Occipital lobe (tissue), 2 donors: ENCODE data around the gene OSBPL9. TPM values are rescaled to one million over a fixed set of nuclear protein-coding genes. Genes with fewer than 3 reads are reported as not detected.
"Not testable (repeated sequence)": the region's sequence is repeated elsewhere in the genome, so short reads cannot be mapped to it uniquely, and the experiment has no call there.

Experiments
- DNase-seq: peaks from one replicate; lab custom pipeline; 2025; lab: John Stamatoyannopoulos, UW
- total RNA-seq: library from RNA; depleted of rRNA; stranded (reverse); fragments of >200 nt; gene quantifications from one replicate; pipeline ENCODE4 v1.2.3, GENCODE V29; 2014

OSBPL9 gene
- total RNA-seq, 1 donor from 2014 or later, result 68.3 TPM

DNA sequence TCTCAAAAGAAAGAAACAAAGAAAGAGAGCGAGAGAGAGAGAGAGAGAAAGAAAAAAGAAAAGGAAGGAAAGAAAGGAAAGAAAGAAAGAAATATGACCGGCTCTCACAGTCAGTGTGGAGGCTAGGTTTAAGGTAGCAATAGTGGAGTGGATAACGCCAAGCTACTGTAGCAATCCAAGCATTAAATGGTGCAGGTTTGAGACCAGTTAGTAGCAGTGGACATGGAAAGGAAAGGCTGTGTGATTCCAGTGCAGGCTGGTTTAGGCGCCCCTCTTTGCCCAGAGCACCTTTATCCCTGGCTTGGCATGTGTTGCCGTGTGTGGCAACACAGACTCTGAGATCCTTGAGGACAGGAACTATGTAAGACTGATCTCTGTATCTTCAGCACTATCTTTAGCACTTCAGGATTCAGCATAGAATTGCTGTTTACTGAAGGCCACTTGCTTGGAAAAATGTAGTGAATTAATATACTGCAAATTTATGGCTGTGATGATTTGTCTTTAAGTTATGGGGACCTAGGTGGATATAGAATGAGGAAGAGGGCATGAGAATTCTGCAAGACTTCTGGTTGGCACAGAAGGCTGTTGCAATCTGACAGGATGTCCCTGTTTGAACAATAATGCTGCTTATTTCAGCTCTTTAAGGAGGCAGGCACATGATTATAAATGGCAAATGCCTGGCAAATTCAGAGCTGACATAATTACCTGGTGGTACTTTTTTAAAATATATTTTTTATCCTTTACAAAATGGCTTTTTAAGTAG is 10.8 kb upstream of the OSBPL9 start:
- DNase-seq, result no peak

DNA sequence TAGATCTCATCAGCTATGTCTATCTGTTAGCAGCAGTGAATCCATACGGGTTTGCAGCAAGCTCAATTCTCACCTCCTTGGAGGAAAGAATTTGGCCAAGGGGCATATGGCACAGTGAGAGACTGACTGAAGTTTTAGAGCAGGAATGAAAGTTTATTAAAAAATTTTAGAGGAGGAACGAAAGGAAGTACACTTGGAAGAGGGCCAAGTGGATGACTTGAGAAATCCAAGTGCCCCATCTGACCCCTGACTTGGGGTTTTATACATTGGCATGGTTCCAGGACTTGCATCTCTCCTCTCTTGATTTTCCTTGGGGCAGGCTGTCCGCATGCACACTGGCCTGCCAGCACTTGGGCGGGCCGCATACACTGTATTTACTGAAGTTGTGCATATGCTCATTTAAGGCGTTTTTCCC is 9.2 kb upstream of the OSBPL9 start:
- DNase-seq, result no peak

DNA sequence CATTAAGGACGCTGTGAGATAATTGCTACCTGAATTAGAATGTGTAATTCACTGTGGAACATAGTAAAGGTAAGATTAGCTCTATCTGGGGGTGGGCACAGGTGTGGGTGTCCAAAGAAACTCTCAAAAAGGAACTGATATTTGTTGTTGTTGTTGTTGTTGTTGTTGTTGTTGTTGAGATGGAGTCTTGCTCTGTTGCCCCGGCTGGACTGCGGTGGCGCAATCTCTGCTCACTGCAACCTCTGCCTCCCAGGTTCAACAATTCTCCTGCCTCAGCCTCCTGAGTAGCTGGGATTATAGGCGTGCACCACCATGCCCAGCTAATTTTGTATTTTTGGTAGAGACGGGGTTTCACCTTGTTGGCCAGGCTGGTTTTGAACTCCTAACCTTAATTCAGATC is 6.8 kb upstream of the OSBPL9 start:
- not testable (repeated sequence) for DNase-seq

DNA sequence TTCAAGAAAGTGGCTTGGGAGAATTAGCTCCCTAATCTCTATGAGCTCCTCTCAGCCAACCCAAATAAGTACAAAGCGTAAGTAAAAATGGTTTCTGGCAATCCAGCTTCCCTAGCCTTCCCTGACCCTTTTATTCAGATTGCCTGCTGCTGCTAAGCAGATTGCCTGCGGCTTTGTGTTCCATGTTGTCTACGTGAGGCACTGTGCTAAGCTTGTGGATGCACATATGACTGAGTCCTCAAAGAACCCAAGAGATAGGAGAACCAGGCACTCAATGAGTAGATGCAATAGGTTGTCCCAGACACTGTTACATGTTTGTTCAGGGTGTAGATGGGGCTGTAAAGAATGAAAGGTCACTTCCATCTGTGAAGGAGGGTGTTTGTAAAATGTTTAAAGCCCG is 6.3 kb upstream of the OSBPL9 start:
- DNase-seq, result no peak

DNA sequence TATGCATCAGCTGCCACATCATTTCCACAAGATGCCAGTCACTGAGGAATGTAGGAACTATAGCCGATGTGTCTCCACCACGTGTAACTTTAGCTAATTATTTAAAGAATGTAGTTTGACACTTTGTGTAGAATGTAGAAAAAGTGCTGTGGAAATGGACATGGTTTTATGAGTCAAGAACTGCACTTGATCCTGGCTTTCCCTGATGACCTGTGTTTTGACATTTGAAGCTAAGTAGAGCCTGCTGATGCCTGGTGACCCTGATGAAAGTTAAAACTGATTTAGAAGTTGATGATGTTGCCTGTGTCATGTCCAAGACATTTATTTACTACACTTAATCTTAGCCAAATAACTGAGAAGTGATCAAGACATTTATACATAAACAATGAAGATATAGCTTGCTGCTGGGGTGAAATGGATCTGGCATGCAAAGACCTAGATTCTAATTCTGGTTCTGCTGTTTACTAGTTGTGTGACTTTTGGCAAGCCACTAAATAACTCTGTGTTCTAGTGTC is 4.4 kb upstream of the OSBPL9 start:
- DNase-seq, result no peak

DNA sequence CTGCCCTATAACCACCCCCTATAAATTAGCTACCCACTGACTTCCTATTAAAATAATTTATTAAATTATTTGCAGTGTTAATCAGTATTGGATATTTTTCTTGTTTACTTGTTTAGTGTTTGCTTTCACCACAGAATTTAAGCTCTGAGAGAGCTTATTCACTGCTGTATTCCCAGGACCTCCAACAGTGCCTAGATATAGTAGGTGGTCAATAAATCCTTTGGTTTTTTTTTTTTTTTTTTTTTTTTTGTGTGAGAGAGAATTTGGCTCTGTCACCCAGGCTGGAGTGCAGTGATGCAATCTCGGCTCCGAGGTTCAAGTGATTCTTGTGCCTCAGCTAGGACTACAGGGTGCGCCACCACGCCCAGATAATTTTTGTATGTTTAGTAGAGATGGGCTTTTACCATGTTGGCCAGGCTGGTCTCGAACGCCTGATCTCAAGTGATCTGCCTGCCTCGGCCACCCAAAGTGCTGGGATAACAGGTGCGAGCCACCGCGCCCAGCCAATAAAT is 1.1 kb upstream of the OSBPL9 start:
- no peak for DNase-seq

DNA sequence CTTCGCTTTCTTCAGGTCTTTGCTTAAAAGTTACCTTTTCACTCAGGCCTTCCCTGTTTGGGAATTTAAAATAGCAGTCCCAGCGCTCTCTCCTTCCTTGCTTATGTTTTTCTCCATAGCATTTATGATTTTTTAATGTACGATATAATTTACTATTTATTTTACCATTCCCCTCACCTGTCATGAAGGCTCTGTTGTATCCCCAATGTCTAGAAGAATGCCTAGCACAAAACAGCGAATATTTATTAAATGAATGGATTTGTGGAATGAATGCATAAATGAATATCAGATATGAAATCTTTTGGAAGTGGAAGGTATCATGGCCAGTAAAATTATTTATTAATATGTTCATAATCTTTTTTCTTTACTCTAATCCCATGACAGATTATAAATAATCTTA is 402 bp upstream of the OSBPL9 start:
- no peak for DNase-seq

DNA sequence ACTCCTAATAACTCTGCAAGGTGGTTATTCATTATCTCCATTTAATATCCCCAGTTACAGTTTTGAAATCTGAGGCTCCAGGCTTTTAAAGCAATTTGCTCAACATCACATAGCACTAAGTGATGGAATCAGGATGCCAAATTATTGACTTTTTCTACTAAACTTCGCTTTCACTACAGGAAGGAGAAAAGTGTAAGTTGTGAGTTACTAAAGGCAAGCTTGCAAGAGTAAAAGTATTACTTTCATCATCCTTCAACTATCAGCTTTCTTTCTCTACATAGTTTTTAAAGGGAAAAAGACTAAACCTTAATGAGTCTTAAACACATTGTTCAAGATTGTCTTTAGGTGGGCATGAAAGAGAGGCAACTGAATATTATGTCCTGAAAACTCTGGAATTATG is 1.8 kb downstream of the OSBPL9 start:
- DNase-seq, result no peak

DNA sequence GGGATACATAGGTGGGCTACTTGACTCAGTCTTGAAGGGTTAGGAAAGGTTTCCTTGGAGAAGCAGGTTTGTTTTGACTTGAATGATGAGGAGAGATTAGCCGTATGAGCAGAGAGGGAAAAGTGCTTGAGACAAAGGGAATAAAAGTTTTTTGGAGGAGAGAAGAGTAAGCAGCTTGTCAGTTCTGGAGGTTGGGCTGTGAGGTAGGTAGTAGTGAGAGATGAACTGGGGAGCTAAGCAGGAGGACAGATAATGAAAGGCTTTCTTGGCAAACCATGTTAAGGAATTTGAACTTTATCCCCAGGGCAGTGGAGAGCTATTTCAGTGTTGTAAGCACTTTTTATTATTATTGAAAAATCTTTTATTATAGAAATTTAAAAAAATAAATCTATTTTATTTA is 3.6 kb downstream of the OSBPL9 start:
- DNase-seq, result no peak

DNA sequence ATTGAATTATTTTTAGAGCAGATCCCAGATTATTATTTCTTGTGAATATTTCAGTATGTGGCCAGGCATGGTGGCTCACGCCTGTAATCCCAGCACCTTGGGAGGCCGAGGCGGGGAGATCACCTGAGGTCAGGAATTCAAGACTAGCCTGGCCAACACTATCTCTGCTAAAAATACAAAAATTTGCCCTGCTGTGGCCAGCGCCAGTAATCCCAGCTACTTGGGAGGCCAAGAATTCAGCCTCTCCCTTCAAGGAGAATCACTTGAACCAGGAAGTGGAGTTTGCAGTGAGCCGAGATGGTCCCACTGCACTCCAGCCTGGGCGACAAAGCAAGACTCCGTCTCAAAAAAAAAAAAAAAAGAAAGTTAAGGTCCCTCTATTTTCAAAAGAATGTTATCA is 4.3 kb downstream of the OSBPL9 start:
- no peak for DNase-seq

DNA sequence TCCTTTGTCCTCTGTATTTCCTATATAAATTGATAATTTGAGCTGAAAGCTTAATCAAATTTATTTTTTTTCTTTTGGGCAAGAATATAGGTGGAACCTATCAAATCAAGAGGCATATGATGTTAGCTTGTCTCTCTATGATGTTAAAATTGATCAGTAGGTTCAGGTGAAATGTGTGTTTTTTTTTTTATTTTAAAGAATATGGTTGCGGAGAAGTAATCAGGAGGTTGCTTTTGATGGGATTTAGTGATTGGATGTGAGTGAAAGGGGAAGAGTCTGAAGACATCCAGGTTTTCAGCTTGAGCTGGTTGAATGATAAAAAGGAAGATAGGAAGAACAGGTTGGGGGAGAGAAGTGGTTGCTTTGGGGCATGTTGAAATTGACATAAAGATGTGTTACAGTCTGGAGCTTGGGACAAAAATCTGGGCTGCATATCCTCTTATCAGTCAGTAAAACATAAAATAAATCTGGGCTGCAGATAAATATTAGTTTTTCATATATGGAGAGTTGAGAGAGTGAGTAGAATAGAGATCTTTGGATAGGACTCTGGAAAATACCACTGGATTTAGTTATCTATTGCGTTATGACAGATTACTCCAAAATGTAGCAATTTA is 5.1 kb downstream of the OSBPL9 start:
- no peak for DNase-seq

DNA sequence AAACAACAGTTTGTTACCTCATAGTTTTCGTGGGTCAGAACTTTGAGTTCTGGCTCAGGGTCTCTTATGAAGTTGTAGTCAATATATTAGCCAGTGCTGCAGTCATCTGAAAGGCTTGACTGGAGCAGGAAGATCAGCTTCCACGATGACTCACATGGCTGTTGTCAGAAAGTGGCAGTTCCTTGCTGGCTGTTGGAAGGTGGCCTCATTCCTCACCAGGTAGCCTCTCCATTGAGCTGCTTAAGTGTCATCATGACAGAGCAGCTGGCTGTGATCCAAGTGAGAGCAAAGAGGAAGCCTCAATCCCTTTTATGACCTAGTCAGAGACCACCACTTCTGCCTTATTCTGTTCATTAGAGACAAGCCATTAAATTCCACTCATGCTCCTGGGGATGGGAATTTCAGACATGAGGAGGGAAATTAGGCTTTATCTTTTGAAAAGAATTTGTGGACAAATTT is 5.6 kb downstream of the OSBPL9 start:
- no peak for DNase-seq

DNA sequence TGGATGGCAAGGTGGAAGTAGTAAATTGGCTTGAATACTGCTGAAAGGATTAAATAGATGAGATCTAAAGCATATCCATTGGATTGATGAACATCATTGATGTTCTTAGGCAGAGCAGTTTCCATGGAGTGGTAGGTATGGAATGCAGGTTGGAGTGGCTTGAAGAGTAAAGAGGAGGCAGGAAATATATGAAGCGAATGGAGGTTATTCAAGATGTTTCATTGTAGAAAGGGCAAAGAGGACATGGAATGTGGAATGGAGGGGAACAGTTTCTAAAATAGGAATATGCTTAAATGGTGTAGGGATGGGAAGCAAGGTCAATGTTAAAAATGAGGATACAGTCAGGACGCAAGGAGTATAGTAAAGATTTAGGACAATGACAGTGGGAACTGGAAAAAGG is 6.1 kb downstream of the OSBPL9 start:
- DNase-seq, result no peak

DNA sequence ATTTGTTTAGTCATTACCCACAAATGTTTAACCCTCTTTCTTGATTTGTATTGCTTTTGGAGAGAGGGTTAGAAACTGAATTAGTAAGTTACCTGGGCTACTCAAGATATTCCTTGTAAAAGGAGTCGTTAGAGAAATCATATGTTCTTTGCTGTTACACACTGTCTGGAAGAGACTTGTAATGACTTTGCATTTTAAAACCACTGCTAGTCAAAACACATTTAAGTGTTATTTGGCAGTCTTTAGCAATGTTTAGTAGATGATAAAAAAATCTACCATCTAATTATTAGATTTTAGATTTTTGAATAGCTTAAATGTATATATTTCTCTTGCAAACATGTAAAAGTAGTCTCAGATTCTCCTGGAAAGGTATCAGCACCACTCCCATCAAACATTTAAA is 6.6 kb downstream of the OSBPL9 start:
- no peak for DNase-seq

DNA sequence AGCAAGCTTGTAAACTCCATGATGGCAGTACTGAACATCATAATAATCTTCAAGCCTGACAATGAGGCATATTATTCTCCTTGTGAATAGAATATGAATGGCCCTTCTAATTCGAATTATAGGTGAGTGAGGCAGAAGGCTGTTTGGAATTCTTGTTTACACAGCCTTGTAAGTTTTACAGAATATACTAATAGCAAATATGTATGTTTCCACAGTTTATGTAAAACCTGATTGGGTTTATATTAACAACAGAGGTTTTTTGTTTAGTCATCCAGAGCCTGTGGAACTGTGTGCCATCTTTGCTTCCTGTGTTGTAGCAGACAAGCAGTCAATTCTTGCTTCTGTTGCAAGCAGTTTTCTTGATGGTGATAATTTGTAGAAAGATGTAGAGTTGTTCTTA is 8.0 kb downstream of the OSBPL9 start:
- no peak for DNase-seq

DNA sequence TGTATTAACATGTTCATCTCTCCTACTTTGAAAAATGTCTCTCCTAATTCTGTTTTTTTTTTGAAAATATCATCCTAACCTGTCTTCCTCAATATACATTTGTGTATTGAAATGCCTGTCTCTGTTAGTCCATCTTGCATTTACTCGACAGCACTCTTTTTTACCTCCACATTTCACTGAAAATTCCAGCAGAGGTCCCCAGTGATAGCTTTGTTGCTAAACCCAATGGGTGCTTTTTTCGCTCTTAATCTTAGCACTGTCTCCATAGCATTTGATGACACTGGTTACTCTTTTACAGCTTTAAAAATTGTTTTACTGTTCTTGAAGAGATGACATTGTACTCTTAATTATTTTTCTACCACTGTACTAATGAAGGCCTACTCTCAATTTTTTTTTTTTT is 10.8 kb downstream of the OSBPL9 start:
- no peak for DNase-seq

DNA sequence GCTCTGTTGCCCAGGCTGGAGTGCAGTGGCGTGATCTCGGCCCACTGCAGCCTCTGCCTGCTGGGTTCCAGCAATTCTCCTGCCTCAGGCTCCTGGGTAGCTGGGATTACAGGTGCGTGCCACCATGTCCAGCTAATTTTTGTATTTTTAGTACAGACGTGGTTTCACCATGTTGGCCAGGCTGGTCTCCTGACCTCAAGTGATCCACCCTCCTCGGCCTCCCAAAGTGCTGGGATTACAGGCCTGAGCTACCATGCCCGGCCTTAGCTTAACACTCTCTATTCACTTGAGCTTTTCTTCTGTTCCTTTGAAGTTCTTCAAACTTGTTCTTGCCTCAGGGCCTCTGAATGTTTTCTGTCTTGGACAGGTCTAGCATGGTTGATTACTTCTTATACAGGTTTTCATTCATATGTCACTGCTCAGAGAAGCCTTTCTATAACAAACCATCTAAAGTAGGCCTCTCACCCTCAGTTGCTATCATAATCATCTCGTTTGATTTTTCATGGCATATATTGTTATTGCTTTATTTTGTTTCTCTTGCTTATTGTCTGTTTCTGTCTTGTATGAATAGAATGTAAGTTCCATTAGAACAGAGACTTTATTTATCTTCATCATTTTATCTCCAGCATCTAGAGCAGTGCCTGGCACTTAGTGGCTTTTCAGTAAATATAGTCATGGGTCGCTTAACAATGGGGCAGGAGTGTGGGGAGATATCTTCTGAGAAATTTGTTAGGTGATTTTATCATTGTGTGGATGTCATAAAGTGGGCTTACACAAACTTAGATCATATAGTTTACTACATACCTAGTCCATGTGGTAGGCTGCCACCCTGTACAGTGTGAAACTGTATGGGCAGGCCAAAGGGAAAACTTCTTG is 12.1 kb downstream of the OSBPL9 start:
- no peak for DNase-seq

DNA sequence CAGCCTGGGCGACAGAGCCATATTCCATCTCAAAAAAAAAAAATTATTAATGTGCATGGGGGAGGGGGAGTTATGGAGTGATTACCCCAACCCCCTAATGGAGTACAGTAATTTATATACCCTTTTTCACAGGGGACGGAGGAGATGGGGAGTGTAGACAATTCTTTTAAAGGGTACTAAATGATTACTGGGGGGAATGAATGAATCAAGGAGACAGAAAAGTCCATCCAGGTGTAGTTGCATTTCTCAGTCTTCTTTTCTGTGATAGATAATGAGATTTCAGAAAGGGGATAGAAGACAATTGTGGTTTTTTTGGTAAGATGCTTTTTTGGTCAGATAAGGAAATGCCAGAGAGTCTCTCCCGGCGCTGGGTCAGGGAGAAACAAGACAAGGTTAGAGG is 13.0 kb downstream of the OSBPL9 start:
- DNase-seq, result no peak

DNA sequence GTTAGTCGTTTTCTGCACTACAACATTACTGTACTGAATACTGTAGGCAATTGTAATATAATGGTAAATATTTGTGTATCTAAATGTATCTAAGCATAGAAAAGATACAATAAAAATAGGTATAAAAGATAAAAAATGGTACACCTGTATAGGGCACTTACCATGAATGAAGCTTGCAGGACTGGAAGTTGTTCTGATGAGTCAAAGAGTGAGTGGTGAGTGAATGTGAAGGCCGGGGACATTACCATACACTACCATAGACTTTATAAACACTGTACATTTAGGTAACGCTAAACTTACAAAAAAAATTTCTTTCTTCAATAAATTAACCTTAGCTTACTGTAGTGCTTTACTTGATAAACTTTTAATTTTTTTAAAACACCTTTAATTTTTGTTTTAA is 13.5 kb downstream of the OSBPL9 start:
- DNase-seq, result no peak

DNA sequence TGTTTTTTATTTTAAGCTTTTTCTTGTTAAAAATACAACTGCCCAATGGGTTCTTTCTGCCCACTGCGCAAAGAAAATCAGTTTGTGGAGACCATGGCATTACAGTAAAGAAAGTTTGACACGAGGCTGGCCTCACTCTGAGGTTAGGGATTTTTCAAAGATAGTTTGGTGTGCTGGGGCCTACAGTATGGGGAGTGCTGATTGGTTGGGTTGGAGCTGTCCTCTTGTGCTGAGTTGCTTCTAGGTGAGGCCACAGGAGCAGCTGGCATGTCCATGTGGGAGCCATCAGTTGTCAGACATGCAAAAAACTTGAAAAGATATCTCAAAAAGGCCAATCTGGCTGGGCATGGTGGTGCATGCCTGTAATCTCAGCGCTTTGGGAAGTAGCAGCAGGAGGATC is 14.0 kb downstream of the OSBPL9 start:
- no peak for DNase-seq

DNA sequence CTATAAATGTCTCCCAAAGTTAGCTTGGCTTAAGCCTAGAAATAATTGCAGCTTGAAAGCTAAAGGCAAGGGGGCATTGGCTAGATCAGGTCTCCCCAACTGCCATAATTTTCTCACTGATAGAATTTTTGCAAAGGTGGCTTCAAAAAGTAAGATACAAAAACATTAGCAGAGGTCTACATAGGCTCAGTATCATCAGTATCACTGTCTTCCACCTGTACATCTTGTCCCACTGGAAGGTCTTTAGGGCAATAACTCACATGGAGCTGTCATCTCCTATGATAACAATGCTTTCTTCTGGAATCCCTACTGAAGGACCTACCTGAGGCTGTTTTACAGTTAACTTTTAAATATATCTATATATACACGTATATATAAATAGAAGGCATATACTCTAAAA is 14.9 kb downstream of the OSBPL9 start:
- DNase-seq, result no peak

DNA sequence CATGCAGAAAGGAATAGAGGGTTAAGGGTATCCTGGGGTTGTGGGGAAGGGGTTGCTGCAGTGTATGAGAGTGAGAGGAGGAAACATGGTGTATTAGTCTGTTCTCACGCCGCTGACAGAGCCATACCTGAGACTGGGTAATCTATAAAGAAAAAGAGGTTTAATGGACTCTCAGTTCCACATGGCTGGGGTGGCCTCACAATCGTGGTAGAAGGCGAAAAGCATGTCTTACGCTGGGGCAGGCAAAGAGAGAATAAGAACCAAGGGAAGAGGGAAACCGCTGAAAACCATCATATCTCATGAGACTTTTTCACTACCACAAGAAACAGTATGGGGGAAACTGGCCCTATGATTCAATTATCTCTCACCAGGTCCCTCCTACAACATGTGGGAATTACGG is 17.7 kb downstream of the OSBPL9 start:
- DNase-seq, result no peak
